ENCODE results near the gene TFPT. TPM values are rescaled to one million over a fixed set of nuclear protein-coding genes. Genes with fewer than 3 reads are reported as not detected.

The TFPT gene
- total and polyA plus RNA-seq, 10 of the 15 experiments (the other 5 are each of a cell fraction or from before 2014, with no cell fraction given), result 1.7 to 40.2 (median 25.6) TPM

DNA sequence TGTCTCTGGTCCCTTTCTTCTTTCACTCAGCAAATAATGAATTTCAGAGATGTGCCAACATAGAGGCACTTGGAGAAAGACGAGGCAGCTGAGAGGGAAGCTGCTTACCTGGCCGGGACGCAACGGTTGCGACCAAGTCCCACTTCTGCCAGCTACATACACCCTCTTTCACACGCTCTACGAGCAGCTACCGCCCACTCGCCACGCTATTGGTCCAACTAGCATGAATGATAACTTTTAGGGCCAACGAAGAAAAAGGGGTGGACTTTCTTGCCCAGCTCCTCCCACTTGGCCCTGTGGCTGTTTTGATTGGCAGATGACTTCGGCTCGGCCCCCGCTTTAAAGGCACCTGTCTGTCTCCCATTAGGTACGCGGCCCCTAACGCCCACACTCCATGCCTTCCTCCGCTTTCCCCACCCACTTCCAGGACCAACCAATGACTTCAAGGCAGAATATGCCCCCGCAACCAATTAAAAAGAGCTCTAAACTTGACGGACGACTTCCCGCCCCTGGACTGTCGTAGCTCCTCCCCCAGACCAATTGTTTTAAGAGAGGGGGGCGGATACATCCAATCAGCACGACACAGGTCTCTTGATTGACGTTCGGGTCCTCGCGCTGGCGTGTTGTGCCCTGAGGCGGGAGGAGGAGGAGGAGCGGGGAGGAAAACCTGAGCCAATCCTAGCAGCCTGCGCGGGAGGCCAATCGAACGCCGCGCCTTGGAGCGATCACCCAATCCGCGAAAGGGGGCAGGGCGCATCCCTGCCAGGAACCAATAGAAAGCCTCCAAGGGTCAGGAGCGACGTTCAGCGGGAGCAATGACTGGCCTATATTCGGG, 21.6 kb upstream of the TFPT start:
- H3K9ac ChIP-seq (ENCODE audit: control insufficient read depth, insufficient read depth, low read length), result peak overlapping the region; percentile 95
- SMC1A ChIA-PET (ENCODE audit: uncharacterized antibody, unreplicated experiment), result interaction anchor here (0.6 to 1.4 kb wide), 13 partner anchors 19 to 1324 kb away, joined by 3 to 6 read pairs (median 3); partner anchors contain the start of genes ISOC2, MBOAT7, PRPF31 and RPS9
- no peaks in the 10 kb centered on the region for H3K27me3 ChIP-seq (replicated peaks in 1 of 2; ENCODE audit: control insufficient read depth in 2 of 2, insufficient read depth in 2 of 2, low read length in 1 of 2)
- peak; percentile 92 for ATAC-seq
- peaks cover 19% of the 10 kb centered on the region for H3K4me1 ChIP-seq (ENCODE audit: control insufficient read depth, insufficient read depth, low read length)
- in situ Hi-C loops (cut with MboI), result loop anchor here (25.0 kb wide), 1 partner anchor 1525 kb away; the partner anchor contains the start of gene U2AF2
- H3K9me3 ChIP-seq (replicated peaks; ENCODE audit: control insufficient read depth, insufficient read depth, low read length), result peaks cover 2% of the 10 kb centered on the region; the same call in 2 of the 3 replicates
- peak overlapping the region; percentile 99 for H3K4me2 ChIP-seq (ENCODE audit: control insufficient read depth, insufficient read depth)
- RAD21 ChIA-PET (ENCODE audit: unreplicated experiment), result interaction anchor here (0.8 to 2.4 kb wide), 13 partner anchors 12 to 1340 kb away, joined by 3 to 23 read pairs (median 4); partner anchors contain the start of genes LENG1, MBOAT7, PRPF31 and TFPT
- DNase-seq (ENCODE audit: low read depth, low spot score), result peak; percentile 100
- H4K20me1 ChIP-seq (ENCODE audit: control insufficient read depth, insufficient read depth), result peaks cover 12% of the 10 kb centered on the region
- peak overlapping the region; percentile 86 for H3K4me3 ChIP-seq
- FAIRE-seq, result peak; percentile 100
- CTCF ChIA-PET, result interaction anchor here (0.7 to 2.3 kb wide), 6 partner anchors 22 to 345 kb away, joined by 3 to 15 read pairs (median 6); partner anchors contain the start of genes LENG1, MBOAT7 and TMC4
- POLR2A ChIA-PET, result interaction anchor here (0.5 to 3.5 kb wide), 18 partner anchors 12 to 1202 kb away, joined by 3 to 36 read pairs (median 5); partner anchors contain the start of genes KMT5C, LENG1, LENG8 and LENG9
- peaks cover 40% of the 10 kb centered on the region for H3K79me2 ChIP-seq (ENCODE audit: control insufficient read depth, insufficient read depth, low read length)
- H2AFZ ChIP-seq (ENCODE audit: control insufficient read depth, low read depth, low read length), result peak overlapping the region; percentile 84
- under 1% methylated on average over 45 of the region's 46 CpGs for WGBS (ENCODE audit: insufficient coverage, insufficient replicate concordance, low lambda C conversion rate, missing lambda C conversion rate)
- peak overlapping the region; percentile 90 for H3K27ac ChIP-seq (ENCODE audit: control insufficient read depth, insufficient read depth)
- no TSS peak for BruUV-seq (replicated peaks)
- peaks cover 0 to 7% of the 10 kb centered on the region in 2 experiments; a peak in 1 of 4 replicates for H3K36me3 ChIP-seq (ENCODE audit: control insufficient read depth in 2 of 2, insufficient read depth in 2 of 2, low read length in 1 of 2)
- intact Hi-C loops (cut with micrococcal nuclease; ENCODE audit: unreplicated experiment), result loop anchor here (1.0 to 2.0 kb wide), 3 partner anchors 22 to 64 kb away; partner anchors contain the start of genes LENG1, NDUFA3 and RPS9
- TF ChIP-seq, protein P1, sequence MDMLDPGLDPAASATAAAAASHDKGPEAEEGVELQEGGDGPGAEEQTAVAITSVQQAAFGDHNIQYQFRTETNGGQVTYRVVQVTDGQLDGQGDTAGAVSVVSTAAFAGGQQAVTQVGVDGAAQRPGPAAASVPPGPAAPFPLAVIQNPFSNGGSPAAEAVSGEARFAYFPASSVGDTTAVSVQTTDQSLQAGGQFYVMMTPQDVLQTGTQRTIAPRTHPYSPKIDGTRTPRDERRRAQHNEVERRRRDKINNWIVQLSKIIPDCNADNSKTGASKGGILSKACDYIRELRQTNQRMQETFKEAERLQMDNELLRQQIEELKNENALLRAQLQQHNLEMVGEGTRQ (IDR thresholded peaks at IDR 0.05; ENCODE audit: borderline replicate concordance, low read depth, low read length), result no peak
- TF ChIP-seq, protein P2, sequence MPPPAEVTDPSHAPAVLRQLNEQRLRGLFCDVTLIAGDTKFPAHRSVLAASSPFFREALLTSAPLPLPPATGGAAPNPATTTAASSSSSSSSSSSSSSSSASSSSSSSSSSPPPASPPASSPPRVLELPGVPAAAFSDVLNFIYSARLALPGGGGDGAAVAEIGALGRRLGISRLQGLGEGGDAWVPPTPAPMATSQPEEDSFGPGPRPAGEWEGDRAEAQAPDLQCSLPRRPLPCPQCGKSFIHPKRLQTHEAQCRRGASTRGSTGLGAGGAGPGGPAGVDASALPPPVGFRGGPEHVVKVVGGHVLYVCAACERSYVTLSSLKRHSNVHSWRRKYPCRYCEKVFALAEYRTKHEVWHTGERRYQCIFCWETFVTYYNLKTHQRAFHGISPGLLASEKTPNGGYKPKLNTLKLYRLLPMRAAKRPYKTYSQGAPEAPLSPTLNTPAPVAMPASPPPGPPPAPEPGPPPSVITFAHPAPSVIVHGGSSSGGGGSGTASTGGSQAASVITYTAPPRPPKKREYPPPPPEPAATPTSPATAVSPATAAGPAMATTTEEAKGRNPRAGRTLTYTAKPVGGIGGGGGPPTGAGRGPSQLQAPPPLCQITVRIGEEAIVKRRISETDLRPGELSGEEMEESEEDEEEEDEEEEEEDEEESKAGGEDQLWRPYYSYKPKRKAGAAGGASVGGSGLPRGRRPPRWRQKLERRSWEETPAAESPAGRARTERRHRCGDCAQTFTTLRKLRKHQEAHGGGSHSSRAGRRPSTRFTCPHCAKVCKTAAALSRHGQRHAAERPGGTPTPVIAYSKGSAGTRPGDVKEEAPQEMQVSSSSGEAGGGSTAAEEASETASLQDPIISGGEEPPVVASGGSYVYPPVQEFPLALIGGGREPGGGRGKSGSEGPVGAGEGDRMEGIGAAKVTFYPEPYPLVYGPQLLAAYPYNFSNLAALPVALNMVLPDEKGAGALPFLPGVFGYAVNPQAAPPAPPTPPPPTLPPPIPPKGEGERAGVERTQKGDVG (CRISPR knock-in tag; IDR thresholded peaks at IDR 0.05), result no peak
- TF ChIP-seq KAT2A (conservative IDR thresholded peaks at IDR 0.05; ENCODE audit: control insufficient read depth, low read depth, low read length) (no peak), ZNF207 (IDR thresholded peaks at IDR 0.05; ENCODE audit: borderline replicate concordance) (0 out of 2 replicates have a peak, but pooled peaks have one; percentile 42), MEF2B (IDR thresholded peaks at IDR 0.05; ENCODE audit: partially characterized antibody, poor library complexity, severe bottlenecking) (no peak), HDAC6 (IDR thresholded peaks at IDR 0.05; ENCODE audit: unreplicated experiment) (no peak), POU2F2 (IDR thresholded peaks at IDR 0.05; ENCODE audit: borderline replicate concordance, low read depth, low read length) (peak; percentile 47; the same call in 1 of the 3 replicates), RB1 (IDR thresholded peaks at IDR 0.05; ENCODE audit: borderline replicate concordance) (no peak)
- TF ChIP-seq, protein P3, sequence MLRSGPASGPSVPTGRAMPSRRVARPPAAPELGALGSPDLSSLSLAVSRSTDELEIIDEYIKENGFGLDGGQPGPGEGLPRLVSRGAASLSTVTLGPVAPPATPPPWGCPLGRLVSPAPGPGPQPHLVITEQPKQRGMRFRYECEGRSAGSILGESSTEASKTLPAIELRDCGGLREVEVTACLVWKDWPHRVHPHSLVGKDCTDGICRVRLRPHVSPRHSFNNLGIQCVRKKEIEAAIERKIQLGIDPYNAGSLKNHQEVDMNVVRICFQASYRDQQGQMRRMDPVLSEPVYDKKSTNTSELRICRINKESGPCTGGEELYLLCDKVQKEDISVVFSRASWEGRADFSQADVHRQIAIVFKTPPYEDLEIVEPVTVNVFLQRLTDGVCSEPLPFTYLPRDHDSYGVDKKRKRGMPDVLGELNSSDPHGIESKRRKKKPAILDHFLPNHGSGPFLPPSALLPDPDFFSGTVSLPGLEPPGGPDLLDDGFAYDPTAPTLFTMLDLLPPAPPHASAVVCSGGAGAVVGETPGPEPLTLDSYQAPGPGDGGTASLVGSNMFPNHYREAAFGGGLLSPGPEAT (IDR thresholded peaks at IDR 0.05; ENCODE audit: low read depth), result peak; percentile 37; the same call in 1 of the 2 replicates
- TF ChIP-seq, protein P4, sequence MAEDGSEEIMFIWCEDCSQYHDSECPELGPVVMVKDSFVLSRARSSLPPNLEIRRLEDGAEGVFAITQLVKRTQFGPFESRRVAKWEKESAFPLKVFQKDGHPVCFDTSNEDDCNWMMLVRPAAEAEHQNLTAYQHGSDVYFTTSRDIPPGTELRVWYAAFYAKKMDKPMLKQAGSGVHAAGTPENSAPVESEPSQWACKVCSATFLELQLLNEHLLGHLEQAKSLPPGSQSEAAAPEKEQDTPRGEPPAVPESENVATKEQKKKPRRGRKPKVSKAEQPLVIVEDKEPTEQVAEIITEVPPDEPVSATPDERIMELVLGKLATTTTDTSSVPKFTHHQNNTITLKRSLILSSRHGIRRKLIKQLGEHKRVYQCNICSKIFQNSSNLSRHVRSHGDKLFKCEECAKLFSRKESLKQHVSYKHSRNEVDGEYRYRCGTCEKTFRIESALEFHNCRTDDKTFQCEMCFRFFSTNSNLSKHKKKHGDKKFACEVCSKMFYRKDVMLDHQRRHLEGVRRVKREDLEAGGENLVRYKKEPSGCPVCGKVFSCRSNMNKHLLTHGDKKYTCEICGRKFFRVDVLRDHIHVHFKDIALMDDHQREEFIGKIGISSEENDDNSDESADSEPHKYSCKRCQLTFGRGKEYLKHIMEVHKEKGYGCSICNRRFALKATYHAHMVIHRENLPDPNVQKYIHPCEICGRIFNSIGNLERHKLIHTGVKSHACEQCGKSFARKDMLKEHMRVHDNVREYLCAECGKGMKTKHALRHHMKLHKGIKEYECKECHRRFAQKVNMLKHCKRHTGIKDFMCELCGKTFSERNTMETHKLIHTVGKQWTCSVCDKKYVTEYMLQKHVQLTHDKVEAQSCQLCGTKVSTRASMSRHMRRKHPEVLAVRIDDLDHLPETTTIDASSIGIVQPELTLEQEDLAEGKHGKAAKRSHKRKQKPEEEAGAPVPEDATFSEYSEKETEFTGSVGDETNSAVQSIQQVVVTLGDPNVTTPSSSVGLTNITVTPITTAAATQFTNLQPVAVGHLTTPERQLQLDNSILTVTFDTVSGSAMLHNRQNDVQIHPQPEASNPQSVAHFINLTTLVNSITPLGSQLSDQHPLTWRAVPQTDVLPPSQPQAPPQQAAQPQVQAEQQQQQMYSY (CRISPR knock-in tag; IDR thresholded peaks at IDR 0.05), result no peak

All from GM12878 (cell line).